RPMI7951 (cell line): ENCODE results near the gene LOXL1. TPM values are rescaled to one million over a fixed set of nuclear protein-coding genes. Genes with fewer than 3 reads are reported as not detected.
A peak's percentile ranks its signal among the peaks of the same experiment; 100 is the strongest.

Source experiments
- DNase-seq: peaks from one replicate; pipeline ENCODE4 v3.0.0-alpha.2; 2012; ENCODE audit warnings: low read depth
- total RNA-seq: library from RNA; depleted of rRNA; stranded (reverse); fragments of >200 nt; shearing (Covaris generic); gene quantifications from 2 replicates; pipeline ENCODE4 v1.2.3, GENCODE V29; 2014

The LOXL1 gene
- total RNA-seq, 1 experiment from 2014 or later, result 45.9 TPM

GRCh38 chr15:73922186-73923151, 3.8 kb upstream of the LOXL1 start:
- DNase-seq, result peak; percentile 39

GRCh38 chr15:73923156-73923487, 3.1 kb upstream of the LOXL1 start:
- DNase-seq, result no peak

- no peak for DNase-seq
Observed at GRCh38 chr15:73923488-73924164, 2.6 kb upstream of the LOXL1 start.

- DNase-seq, result peak; percentile 88
Observed at GRCh38 chr15:73924171-73924921, 1.9 kb upstream of the LOXL1 start.

DNA sequence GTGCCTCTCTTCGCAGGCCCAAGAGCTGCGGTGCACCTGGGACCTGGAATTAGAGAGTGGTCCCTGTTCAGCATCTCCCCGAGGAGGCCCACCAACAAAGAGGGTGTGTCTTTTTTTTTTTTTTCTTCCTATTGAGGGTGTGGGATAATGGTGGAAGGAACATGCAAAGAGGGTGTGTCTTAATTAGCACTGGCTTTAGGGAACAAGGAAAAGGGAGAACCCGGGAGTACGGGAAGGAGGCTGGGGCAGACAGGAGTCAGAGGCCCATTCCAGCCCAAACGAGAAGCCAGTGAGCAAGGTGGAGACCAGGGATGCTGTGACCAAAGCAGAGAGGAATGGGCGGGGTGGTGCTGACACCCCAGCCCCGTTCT, 429 bp upstream of the LOXL1 start:
- no peak for DNase-seq

- DNase-seq, result peak; percentile 41
Observed at GRCh38 chr15:73927003-73927475, 777 bp downstream of the LOXL1 start.

- DNase-seq, result peak; percentile 39
Observed at GRCh38 chr15:73927476-73928240, 1.4 kb downstream of the LOXL1 start.

GRCh38 chr15:73928241-73928579, 1.9 kb downstream of the LOXL1 start:
- no peak for DNase-seq

- peak; percentile 31 for DNase-seq
Observed at GRCh38 chr15:73928971-73929627, 2.8 kb downstream of the LOXL1 start.

GRCh38 chr15:73930371-73930770, 4.1 kb downstream of the LOXL1 start:
- DNase-seq, result peak; percentile 87

DNA sequence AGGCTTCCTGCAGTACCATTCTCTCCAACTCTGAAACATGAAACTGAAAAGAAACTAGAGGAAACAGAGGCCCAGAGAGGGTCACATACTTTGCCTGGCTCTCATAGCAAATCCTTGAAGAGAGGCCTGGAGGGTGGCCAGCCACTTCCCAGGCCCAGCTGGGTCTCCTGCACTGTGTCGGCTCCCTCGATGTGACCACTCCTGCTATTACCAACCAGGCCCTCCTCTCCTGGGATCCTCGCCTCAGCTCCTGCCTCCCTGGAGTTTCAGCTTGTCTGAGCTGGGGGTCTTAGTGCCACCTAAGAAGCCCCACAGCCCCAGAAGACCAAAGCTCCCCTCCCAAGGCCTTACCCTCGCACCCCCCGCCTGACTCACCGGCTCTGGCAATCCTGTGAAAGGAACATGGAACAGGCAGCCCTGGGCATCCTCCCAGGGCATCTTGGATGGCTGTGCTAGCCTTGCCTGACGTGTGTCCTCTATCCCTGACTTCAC, 4.6 kb downstream of the LOXL1 start:
- DNase-seq, result peak; percentile 80

- no peak for DNase-seq
Observed at GRCh38 chr15:73931441-73931840, 5.2 kb downstream of the LOXL1 start.

GRCh38 chr15:73932381-73933191, 6.3 kb downstream of the LOXL1 start:
- DNase-seq, result no peak

DNA sequence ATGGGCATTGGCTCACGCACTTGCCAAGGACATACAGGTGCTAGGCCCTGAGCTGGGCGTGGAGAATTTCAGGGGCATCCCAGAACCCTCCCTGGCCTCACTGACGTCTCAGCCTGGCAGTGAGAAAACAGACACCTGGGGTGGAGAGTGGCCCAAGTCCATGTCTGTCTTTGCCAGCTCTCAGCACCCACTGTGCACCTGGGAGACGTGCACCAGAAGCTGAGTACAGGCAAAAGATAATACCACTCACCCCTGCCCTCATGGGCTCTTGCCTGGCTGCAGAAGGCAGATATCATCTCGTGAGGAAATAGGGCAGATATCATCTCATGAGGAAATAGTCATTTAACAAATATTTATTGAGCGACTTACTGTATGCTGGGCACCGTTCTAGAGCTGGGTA, 8.0 kb downstream of the LOXL1 start:
- no peak for DNase-seq

DNA sequence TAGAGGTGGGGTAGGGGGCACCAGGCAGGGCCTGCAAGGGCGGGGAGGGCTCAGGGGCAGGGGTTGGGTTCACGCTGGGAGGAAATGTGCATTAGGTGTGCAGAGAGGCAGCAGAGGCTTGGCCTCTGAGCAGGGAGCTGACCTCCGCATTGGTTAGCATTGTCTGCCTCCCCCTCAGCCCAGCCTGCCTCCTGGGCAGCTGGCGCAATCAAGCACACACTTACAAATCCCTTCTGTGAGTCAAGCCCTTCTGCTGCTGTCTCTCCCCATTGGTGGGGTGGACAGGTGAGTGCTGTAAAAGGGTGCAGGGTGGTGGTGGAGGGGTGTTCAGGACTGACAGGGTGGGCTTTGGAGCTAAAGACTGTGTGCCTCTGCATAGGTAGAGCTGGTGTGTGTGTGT, 9.3 kb downstream of the LOXL1 start:
- DNase-seq, result no peak

- no peak for DNase-seq
Observed at GRCh38 chr15:73936181-73936580, 9.9 kb downstream of the LOXL1 start.

DNA sequence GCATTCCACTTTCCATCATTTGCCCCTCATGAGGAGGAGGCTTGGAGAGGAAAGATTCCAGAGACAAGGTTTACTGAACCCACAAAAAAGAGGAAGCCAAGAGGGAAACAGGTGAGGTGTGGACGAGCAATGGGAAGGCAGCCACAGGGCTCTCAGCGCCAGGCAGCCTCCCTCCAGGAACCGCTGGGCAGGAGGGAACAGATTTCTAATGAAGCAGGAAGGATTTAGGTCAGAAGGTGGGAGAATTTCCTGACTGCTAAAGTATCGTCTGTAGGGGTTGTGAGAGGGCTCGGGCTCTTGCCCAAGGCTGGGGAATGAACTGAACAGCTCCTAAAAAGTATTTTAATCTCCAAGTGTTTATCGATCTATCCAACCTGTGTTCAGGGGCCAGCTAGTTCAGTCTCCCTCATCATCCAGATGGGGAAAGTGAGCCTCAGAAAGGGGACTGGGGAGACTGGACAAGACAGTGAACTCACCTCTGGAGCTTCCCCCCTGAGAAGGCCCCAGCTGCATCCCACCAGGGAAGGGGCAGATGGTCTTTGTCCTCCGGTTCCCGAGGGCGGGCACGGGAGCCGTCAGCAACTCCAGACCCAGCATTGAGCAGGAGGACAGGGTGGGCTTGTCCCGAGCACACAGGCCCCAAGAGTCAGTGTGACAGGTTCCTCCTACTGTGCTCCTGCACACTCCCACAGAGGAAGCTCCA, 10.5 kb downstream of the LOXL1 start:
- DNase-seq, result no peak

GRCh38 chr15:73937296-73937695, 11.0 kb downstream of the LOXL1 start:
- no peak for DNase-seq

GRCh38 chr15:73937726-73938125, 11.5 kb downstream of the LOXL1 start:
- DNase-seq, result no peak
